ENCODE data around the gene OR4D10.
A peak's percentile ranks its signal among the peaks of the same experiment; 100 is the strongest.
"Not testable (repeated sequence)": the region's sequence is repeated elsewhere in the genome, so short reads cannot be mapped to it uniquely, and the experiment has no call there.

OR4D10 gene

DNA sequence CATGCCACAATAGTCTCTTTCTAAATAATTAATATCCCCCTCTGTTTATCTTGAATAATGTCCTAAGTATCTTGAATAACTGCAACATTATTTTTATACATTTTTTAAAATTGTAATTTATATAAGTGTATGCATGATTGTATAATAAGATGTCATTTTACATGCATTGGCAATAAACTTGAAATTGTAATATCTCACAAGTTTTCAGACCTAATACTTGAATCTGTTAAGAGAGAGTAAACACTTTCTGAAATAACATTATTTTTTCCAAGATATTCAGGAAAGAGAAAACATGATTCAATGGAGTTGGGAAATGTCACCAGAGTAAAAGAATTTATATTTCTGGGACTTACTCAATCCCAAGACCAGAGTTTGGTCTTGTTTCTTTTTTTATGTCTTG, 30.2 kb downstream of the OR4D10 start, which contains the start of gene OR4D11:
TSS of gene OR4D11 (plus strand) at position 301 of the 400 bp plus-strand sequence. CDS start at position 301, 0 bp downstream.
- Histone ChIP-seq H3K36me3 (no peaks in the 10 kb centered on the region), H3K9me3 (ENCODE audit: severe bottlenecking) (no peaks in the 10 kb centered on the region), H3K4me3 (ENCODE audit: low read depth, low read length) (no peak within 1 kb of the TSS), H3K27me3 (ENCODE audit: insufficient read depth, low read depth, severe bottlenecking) (no peaks in the 10 kb centered on the region), H3K27ac (no peak within 1 kb of the TSS)
- TF ChIP-seq, protein P1, sequence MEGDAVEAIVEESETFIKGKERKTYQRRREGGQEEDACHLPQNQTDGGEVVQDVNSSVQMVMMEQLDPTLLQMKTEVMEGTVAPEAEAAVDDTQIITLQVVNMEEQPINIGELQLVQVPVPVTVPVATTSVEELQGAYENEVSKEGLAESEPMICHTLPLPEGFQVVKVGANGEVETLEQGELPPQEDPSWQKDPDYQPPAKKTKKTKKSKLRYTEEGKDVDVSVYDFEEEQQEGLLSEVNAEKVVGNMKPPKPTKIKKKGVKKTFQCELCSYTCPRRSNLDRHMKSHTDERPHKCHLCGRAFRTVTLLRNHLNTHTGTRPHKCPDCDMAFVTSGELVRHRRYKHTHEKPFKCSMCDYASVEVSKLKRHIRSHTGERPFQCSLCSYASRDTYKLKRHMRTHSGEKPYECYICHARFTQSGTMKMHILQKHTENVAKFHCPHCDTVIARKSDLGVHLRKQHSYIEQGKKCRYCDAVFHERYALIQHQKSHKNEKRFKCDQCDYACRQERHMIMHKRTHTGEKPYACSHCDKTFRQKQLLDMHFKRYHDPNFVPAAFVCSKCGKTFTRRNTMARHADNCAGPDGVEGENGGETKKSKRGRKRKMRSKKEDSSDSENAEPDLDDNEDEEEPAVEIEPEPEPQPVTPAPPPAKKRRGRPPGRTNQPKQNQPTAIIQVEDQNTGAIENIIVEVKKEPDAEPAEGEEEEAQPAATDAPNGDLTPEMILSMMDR (IDR thresholded peaks at IDR 0.05; ENCODE audit: low read depth, low read length) = no peak
- no peak for DNase-seq

GRCh38 chr11:59510941-59511589, 38.0 kb downstream of the OR4D10 start, which contains the start of gene OR4D9:
OR4D9 (plus strand) TSS chr11:59511539; CDS start chr11:59514913, 3,374 bp downstream.
- no peak for DNase-seq
- Histone ChIP-seq H3K27ac (no peak within 1 kb of the TSS), H3K36me3 (no peaks in the 10 kb centered on the region), H3K9me3 (ENCODE audit: severe bottlenecking) (no peaks in the 10 kb centered on the region), H3K4me3 (ENCODE audit: low read depth, low read length) (no peak within 1 kb of the TSS), H3K27me3 (ENCODE audit: insufficient read depth, low read depth, severe bottlenecking) (no peaks in the 10 kb centered on the region)
- TF ChIP-seq, protein P1 (IDR thresholded peaks at IDR 0.05; ENCODE audit: low read depth, low read length) = no peak

GRCh38 chr11:59511675-59512074, 38.6 kb downstream of the OR4D10 start:
- no peaks in the 10 kb centered on the region for H3K36me3 ChIP-seq
- no peak overlapping the region for H3K4me3 ChIP-seq (ENCODE audit: low read depth, low read length)
- TF ChIP-seq, protein P1 (IDR thresholded peaks at IDR 0.05; ENCODE audit: low read depth, low read length) = no peak
- H3K27me3 ChIP-seq (ENCODE audit: insufficient read depth, low read depth, severe bottlenecking) = no peaks in the 10 kb centered on the region
- no peak for DNase-seq
- H3K27ac ChIP-seq = no peak overlapping the region
- no peaks in the 10 kb centered on the region for H3K9me3 ChIP-seq (ENCODE audit: severe bottlenecking)

GRCh38 chr11:59520139-59520538, 47.0 kb downstream of the OR4D10 start:
- not testable (repeated sequence) for H3K9me3 ChIP-seq (ENCODE audit: severe bottlenecking); H3K27ac ChIP-seq; H3K4me3 ChIP-seq (ENCODE audit: low read depth, low read length); DNase-seq; H3K36me3 ChIP-seq; H3K27me3 ChIP-seq (ENCODE audit: insufficient read depth, low read depth, severe bottlenecking)

GRCh38 chr11:59520741-59521140, 47.6 kb downstream of the OR4D10 start:
- Histone ChIP-seq H3K9me3 (ENCODE audit: severe bottlenecking) (no peaks in the 10 kb centered on the region), H3K27ac (no peak overlapping the region), H3K27me3 (ENCODE audit: insufficient read depth, low read depth, severe bottlenecking) (no peaks in the 10 kb centered on the region), H3K4me3 (ENCODE audit: low read depth, low read length) (no peak overlapping the region), H3K36me3 (no peaks in the 10 kb centered on the region)
- no peak for DNase-seq
- TF ChIP-seq, protein P1 (IDR thresholded peaks at IDR 0.05; ENCODE audit: low read depth, low read length) = no peak

DNA sequence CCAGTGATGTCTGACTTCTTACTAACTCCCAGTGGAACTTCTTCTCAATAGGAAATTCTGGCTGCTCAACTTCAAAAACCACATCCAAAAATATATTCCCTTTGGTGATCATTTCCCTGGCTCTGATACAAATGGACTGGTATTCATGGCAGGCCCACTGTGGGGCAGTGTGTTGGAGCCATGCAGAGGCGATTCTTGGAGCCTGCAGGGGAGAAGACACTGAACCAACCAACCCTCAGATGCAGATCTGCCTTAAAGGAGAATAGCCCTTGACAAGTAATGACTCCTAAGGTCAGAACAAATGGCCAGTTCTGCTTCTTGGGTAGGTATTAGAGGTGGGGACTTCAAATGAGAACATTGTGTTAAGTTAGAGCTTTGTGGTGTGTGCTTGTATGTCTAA, 50.4 kb downstream of the OR4D10 start:
- no peak overlapping the region for H3K4me3 ChIP-seq (ENCODE audit: low read depth, low read length)
- H3K27me3 ChIP-seq (ENCODE audit: insufficient read depth, low read depth, severe bottlenecking) = no peaks in the 10 kb centered on the region
- no peak overlapping the region for H3K27ac ChIP-seq
- H3K36me3 ChIP-seq = no peaks in the 10 kb centered on the region
- no peaks in the 10 kb centered on the region for H3K9me3 ChIP-seq (ENCODE audit: severe bottlenecking)
- TF ChIP-seq, protein P1 (IDR thresholded peaks at IDR 0.05; ENCODE audit: low read depth, low read length) = peak; percentile 42; the same call in 1 of the 2 replicates
- DNase-seq = peak; percentile 40

Data from WERI-Rb-1 (cell line).